Fibroblast of villous mesenchyme (primary cell): ENCODE data around the gene RASGRF2. TPM values are rescaled to one million over a fixed set of nuclear protein-coding genes. Genes with fewer than 3 reads are reported as not detected.

ENCODE experiments used
- DNase-seq: peaks from one replicate; pipeline ENCODE4 v3.0.0-alpha.2; 2010; ENCODE audit warnings: low read depth
- H3K4me3 ChIP-seq: 2 replicates; pipeline ENCODE4 v1.5.1; 2011; ENCODE audit warnings: low read depth, mild to moderate bottlenecking, low read length
- CTCF ChIP-seq: IDR thresholded peaks from 2 replicates; pipeline ENCODE4 v1.5.1; 2012; ENCODE audit warnings: low read depth, mild to moderate bottlenecking, low read length; ENCODE audit not compliant: insufficient read depth
- total RNA-seq: library from RNA; depleted of rRNA; stranded (reverse); fragments of >200 nt; gene quantifications from 2 replicates; pipeline ENCODE4 v1.2.3, GENCODE V29; 2012

The RASGRF2 gene
- total RNA-seq, 1 donor = 3.9 TPM

- DNase-seq = no peak
- no peak for TF ChIP-seq CTCF
- H3K4me3 ChIP-seq = no peak overlapping the region
Measured at GRCh38 chr5:81235287-81236072, 275.3 kb downstream of the RASGRF2 start.

DNA sequence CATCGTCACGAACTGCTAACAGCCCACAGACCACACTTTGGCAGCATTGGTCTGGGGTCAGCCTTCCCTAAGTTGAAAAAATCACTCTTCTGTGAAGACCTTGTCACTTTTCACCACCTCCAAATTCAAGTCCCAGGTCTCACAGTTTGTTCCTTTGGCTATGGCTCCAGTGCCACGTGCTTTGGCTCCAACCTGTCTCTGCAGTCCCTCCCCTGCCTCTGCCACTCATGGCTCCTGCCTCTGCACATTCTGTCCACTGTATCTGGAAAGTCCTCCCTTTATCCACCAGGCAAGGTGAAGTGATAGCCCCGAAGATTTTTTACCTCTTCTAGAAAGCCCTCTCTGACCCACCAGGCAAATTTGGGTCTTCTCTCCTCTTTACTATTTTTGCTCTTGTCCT is 278.3 kb downstream of the RASGRF2 start:
- TF ChIP-seq CTCF = no peak
- H3K4me3 ChIP-seq = no peak overlapping the region
- DNase-seq = no peak

DNA sequence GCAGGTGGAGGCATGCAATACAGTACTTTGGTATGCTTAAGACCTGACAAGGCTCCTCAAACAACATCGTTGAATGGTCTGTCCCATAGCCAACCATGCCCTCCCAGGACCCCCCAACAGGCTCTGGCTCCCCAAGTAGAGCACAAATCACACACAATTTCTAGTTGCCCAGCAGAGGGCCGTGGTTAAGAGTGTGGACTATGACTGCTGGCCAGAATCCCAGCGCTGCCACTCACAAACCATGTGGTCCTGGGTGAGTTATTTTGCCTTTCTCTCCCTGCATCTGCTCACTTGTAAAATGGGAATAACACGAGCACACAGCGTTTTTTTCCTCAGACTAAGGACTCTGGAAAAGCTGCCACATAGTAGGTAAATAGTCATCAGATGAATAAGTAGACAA is 279.4 kb downstream of the RASGRF2 start:
- H3K4me3 ChIP-seq = no peak overlapping the region
- no peak for TF ChIP-seq CTCF
- no peak for DNase-seq

DNA sequence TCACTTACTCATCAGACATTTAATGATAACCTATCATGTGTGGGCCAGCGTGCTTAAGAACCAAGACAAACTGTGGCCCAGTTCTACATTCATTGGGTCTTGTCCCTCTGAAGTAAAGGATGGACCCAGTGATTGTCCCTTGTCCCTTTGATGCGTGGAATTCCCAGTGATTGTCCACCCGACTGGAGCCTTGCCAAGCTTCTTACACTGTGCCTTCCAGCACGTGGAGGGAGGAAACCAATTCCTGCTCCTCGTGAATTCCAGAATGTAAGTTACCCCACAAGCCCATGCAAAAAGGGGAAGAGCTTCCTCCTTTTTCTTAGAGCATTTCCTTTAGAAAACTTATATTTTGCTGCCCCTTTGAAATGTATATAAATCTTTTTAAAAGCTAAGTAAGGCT is 280.8 kb downstream of the RASGRF2 start:
- no peak overlapping the region for H3K4me3 ChIP-seq
- no peak for TF ChIP-seq CTCF
- DNase-seq = no peak

DNA sequence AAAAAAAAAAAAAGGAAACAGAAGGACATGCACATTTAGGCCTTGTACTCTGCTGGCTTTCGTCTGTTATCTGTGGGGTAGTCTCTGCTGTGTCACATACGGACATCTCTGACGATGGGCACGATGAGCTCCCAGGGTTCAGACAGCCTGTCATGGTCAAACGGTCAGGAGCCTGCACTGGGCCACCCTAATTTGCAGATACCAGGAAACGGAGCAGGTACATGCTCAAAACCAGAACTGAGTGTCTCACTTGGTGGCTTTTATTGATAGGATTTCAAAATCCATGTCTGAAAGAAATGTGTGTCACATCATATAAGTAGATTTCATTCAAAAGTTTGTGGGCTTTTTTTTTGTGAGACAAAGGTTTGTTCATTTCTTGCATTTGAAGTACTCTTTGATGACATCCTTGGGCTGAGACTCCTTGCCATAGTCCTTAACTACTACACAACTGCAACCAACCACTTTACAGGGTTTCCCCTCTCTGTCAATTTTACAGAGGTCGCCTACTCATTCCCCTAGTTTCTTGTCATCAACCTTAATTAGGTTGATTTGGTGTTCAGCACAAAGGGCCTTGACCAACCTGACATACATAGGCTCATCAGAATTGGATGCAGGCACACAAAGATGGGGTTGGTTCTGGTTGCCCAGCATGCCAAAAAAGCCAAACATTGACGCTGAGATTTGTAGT is 281.9 kb downstream of the RASGRF2 start:
- DNase-seq = no peak
- no peak overlapping the region for H3K4me3 ChIP-seq
- TF ChIP-seq CTCF = no peak

- no peak for TF ChIP-seq CTCF
- no peak overlapping the region for H3K4me3 ChIP-seq
- DNase-seq = no peak
Measured at GRCh38 chr5:81242906-81243436, 282.8 kb downstream of the RASGRF2 start.
